ENCODE measurements around the gene TNS1. TPM values are rescaled to one million over a fixed set of nuclear protein-coding genes. Genes with fewer than 3 reads are reported as not detected.
"Not testable (repeated sequence)": the region's sequence is repeated elsewhere in the genome, so short reads cannot be mapped to it uniquely, and the experiment has no call there.

The TNS1 gene
- total RNA-seq, result 1 to 10 TPM in 1 of 2 donors, under 1 TPM in 1; 0.27 to 5.1 TPM

DNA sequence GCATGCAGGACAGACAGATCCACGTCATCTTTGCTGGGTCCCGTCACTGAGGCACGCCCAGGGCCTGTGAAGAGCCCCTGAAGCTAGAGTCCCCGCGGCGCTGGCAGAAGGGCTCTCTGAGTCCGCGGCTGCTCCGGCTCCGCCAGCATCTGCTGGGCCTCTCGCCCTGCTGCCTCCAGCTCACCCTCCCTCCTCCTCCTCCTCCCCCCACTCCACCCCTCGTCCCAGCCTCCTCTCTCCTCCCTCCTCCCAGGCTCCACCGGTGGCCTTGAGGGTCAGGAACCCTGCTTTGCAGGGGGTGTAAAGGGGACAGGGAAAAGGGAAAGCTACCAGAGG lies at the start of gene TNS1:
TNS1 (minus strand) TSS at position 151 of the 336 bp plus-strand sequence; CDS start at position 28, 123 bp downstream.
- no peak within 1 kb of the TSS for H3K27ac Mint-ChIP-seq
- H3K9me3 Mint-ChIP-seq, result no peaks in the 10 kb centered on the region
- H3K36me3 Mint-ChIP-seq, result no peaks in the 10 kb centered on the region
- DNase-seq (ENCODE audit: low spot score in 2 of 2) (no peak), ATAC-seq (no peak)

DNA sequence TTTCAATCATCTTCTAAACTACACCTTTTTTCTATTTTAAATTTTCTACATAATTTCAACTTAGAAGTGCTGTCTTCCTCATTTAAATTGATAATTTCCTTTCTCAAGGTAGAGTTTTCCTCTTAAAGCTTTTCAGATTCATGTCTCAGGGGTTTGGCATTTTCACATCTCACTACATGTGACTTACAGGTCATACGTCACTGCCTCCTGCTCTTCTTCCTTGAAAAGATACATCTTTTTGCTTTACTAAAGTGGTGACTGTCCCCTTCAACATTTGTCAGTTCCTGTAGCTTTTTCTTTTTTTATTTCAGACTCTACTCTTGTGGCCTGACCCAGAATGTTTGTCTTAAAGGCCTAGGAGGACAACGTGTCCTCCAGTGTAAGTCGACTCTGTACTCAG lies 49.1 kb upstream of the TNS1 start:
- H3K27ac Mint-ChIP-seq, result no peak overlapping the region
- H3K9me3 Mint-ChIP-seq, result peaks cover 6 to 10% of the 10 kb centered on the region in 2 donors
- DNase-seq (ENCODE audit: low spot score in 2 of 2) (no peak), ATAC-seq (no peak)
- peaks cover 11 to 20% of the 10 kb centered on the region in 2 donors for H3K36me3 Mint-ChIP-seq

DNA sequence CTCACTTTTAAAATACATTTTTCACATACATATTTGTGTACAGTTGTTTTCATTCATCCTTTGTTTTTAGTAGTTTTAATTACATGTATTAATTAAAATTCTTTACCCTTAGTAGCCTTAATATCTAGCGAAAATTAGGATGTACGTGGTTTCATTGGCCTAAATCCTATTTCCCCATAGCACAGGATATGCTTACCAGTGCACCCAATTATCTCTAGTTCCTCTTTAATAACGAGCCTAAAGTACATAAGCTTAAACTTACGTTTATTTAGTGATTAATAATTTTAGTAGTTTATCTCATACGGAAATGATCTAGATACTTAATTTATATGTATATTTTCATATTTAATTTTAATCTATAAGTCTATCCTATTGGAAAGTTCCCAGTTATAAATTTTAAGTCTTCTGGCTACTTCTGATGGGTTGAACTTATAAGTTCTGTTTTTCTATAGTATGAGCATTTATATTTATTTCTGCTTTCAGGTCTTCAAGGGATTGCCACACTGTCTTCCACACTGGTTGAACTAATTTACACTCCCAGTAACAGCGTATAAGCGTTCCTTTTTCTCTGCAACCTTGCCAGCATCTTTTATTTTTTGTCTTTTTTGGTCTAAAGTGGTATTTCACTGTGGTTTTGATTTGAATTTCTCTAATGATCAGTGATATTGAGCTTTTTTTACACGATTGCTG lies 44.9 kb upstream of the TNS1 start:
- H3K36me3 Mint-ChIP-seq, result peaks cover 20 to 32% of the 10 kb centered on the region in 2 donors
- H3K9me3 Mint-ChIP-seq, result peaks cover 6 to 18% of the 10 kb centered on the region in 2 donors
- H3K27ac Mint-ChIP-seq, result no peak overlapping the region
- ATAC-seq, result no peak
- DNase-seq (ENCODE audit: low spot score in 2 of 2), result no peak

DNA sequence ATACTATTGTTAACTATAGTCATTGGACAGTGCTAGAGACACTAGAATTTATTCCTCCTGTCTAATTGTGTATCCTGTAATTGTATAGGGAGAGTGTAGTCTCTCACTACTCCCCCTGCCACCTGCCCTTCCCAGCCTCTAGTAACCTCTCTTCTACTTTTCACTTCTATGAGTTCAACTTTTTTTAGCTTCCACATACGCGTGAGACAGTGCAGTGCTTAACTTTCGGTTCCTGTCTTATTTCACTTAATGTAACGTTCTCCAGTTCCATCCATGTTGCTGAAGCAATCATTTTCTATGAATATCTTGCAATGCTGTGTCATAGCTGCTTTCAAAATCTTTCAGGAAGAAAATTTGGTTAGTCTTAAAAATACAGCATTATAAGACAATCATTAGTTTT lies 43.4 kb upstream of the TNS1 start:
- no peak for ATAC-seq
- H3K27ac Mint-ChIP-seq, result no peak overlapping the region
- H3K9me3 Mint-ChIP-seq, result peaks cover 6 to 22% of the 10 kb centered on the region in 2 donors
- peaks cover 20 to 38% of the 10 kb centered on the region in 2 donors for H3K36me3 Mint-ChIP-seq
- no peak for DNase-seq (ENCODE audit: low spot score in 2 of 2)

DNA sequence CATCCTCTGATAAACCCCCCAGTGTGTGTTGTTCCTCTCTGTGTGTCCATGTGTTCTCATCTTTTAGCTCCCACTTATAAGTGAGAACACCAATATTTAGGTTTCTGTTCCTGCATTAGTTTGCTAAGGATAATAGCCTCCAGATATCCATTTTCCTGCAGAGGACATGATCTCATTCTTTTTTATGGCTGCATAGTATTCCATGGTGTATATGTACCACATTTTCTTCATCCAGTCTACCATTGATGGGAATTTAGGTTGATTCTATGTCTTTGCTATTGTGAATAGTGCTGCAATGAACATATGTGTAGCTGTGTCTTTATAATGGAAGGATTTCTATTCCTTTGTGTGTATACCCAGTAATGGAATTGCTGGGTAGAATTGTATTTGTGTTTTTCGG lies 41.8 kb upstream of the TNS1 start:
- DNase-seq (ENCODE audit: low spot score in 2 of 2); H3K27ac Mint-ChIP-seq; ATAC-seq: not testable (repeated sequence)
- peaks cover 0 to 18% of the 10 kb centered on the region in 2 donors for H3K9me3 Mint-ChIP-seq
- H3K36me3 Mint-ChIP-seq, result peaks cover 10 to 26% of the 10 kb centered on the region in 2 donors

DNA sequence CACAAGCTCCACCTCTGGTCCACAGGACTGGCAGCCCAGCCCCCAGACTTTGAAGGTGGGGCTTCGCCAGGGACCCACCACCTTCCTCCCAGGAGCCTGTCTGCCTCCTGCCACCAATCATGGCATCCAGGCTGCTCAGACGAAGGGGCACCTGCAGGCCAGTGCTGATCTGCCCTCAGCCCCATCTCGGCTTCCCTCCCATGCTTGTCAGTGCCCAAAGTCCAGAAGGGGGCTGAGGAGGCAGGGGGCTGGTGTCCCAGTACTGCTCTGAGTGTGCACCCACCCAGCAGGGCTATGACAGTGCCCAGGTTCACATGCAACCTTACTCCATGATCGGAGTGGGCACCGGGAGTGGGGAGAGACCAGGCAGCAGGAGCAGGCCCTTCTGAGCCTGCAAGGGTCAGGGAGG lies 40.9 kb upstream of the TNS1 start:
- Mint-ChIP-seq H3K36me3 (peaks cover 3 to 26% of the 10 kb centered on the region in 2 donors), H3K9me3 (peaks cover 0 to 18% of the 10 kb centered on the region in 2 donors), H3K27ac (no peak overlapping the region)
- ATAC-seq, result no peak
- no peak for DNase-seq (ENCODE audit: low spot score in 2 of 2)

DNA sequence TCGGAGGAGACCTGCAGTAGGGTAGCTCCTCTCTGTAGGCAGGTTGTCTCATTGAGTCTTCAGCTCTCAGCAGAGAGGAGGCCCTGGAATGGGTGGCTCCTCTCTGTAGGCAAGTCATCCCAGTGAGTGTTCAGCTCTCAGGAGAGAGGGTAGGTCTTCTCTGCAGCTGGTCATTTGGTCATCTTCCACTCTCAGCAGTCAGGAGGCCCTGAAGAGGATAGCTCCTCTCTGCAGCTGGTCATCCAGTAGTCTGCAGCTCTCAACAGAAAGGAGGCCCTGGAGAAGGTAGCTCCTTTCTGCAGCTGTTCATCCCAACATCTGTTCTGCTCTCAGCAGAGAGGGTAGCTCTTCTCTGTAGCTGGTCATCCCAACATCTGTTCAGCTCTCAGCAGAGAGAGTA lies 40.3 kb upstream of the TNS1 start:
- Mint-ChIP-seq H3K27ac (no peak overlapping the region), H3K9me3 (peaks cover 0 to 18% of the 10 kb centered on the region in 2 donors), H3K36me3 (peaks cover 0 to 26% of the 10 kb centered on the region in 2 donors)
- no peak for DNase-seq (ENCODE audit: low spot score in 2 of 2)
- no peak for ATAC-seq

DNA sequence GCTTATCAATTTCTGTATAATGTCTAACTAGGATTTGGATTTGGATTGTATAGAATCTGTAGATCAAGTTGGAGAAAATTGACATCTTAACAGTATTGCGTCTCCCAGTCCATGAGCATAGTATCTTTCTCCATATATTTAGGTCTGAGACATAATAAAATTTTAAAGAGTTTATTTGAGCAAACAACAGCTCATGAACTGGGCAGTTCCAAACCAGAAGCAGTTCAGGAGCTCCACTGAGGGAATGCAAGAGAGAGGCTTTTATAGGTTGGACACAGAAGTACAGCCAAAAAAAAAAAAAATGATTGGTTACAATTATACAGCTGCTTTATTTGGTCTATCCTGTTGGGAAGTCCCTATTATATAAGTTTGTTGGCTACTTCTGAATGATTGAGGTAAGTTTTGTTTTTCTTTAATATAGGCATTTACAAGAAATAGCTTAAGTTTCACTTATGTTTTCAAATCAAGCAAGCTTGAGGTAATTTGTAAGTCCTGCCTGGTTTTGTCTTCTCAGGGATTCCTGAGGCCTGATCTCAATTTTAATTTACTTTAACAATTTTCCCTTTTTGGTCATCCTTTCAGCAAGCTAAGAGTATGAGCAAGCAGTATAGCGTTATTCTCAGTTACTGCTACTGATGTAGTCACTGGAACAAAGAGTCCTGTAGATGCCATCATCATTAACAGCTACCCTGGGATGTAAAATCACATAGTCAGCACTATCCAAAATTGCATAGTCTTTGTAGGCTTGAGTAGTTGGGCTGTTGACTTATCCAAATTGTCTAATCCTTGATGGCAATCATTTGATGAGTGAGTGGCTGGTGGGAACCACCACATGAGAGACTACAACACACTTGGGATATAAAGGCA lies 38.7 kb upstream of the TNS1 start:
- ATAC-seq, result peak in 1 of 2 donors; percentile 81
- no peak for DNase-seq (ENCODE audit: low spot score in 2 of 2)
- Mint-ChIP-seq H3K27ac (peak overlapping the region in 1 of 2 donors; percentile 81), H3K9me3 (peaks cover 0 to 18% of the 10 kb centered on the region in 2 donors), H3K36me3 (peaks cover 0 to 26% of the 10 kb centered on the region in 2 donors)

DNA sequence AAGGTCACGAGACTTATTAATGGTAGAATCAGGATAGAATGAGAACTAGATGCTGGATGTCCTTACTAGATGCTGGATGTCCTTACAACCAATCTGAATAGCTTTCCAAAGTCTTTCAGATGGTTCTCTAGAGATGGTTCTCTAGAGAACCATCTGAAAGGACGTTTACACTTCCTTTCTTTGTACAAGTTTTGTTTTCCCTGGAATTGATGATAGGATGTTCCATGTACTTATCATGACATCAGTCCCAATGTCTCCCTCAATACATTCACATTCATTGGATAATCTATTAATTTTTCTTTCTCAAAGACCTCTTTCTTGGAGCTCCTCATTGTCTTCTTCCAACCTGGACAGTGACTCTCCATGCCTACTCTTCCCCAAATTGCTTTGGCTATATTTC lies 38.1 kb upstream of the TNS1 start:
- ATAC-seq, result no peak
- peak overlapping the region in 1 of 2 donors; percentile 81 for H3K27ac Mint-ChIP-seq

DNA sequence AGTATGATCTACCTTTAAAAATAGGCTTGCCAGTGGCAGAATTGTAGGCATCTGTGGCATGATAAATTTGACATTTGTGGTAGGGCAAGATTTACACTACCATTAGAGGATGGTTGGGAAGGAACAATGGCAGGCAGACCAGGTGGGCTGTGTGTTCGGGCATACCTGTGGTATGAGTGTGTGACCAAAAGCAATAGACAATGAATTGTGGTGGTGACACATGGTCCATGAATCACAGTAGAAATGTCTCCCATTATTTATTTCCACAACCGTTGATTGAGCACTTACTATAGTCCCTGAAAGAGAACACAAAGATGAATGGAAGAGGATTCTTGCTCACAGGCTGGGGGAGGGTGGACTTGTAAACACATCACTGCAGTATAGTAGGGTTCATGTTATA lies 36.4 kb upstream of the TNS1 start:
- DNase-seq (ENCODE audit: low spot score in 2 of 2), result no peak
- Mint-ChIP-seq H3K27ac (no peak overlapping the region), H3K9me3 (peaks cover 0 to 12% of the 10 kb centered on the region in 2 donors), H3K36me3 (peaks cover 0 to 19% of the 10 kb centered on the region in 2 donors)
- peak in 1 of 2 donors; percentile 48 for ATAC-seq

More for the DNA sequence above, 38.1 kb upstream of the TNS1 start:
- DNase-seq (ENCODE audit: low spot score in 2 of 2), result no peak
- Mint-ChIP-seq H3K9me3 (peaks cover 0 to 18% of the 10 kb centered on the region in 2 donors), H3K36me3 (peaks cover 0 to 26% of the 10 kb centered on the region in 2 donors)

DNA sequence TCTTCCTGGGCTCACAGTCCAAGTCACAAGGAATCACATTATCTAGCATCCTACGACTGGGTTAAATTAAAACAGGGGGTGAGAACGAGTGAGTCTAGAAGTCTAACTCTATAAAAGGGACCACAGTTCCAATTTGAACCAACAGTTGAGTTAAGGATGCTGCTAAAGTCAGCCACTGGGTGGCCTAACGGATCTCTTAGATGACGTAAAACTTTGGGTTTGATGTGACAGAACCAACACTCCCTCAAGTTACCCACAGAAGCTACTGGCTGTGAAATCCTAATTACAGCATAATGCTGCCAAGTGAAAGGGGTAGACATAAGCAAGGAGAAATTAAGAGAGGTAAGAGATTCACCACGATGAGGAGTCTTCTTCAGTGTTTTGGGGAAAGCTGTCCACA lies 33.6 kb upstream of the TNS1 start:
- ATAC-seq, result no peak
- DNase-seq (ENCODE audit: low spot score in 2 of 2), result no peak
- no peaks in the 10 kb centered on the region for H3K36me3 Mint-ChIP-seq
- peaks cover 0 to 6% of the 10 kb centered on the region in 2 donors for H3K9me3 Mint-ChIP-seq
- H3K27ac Mint-ChIP-seq, result no peak overlapping the region

DNA sequence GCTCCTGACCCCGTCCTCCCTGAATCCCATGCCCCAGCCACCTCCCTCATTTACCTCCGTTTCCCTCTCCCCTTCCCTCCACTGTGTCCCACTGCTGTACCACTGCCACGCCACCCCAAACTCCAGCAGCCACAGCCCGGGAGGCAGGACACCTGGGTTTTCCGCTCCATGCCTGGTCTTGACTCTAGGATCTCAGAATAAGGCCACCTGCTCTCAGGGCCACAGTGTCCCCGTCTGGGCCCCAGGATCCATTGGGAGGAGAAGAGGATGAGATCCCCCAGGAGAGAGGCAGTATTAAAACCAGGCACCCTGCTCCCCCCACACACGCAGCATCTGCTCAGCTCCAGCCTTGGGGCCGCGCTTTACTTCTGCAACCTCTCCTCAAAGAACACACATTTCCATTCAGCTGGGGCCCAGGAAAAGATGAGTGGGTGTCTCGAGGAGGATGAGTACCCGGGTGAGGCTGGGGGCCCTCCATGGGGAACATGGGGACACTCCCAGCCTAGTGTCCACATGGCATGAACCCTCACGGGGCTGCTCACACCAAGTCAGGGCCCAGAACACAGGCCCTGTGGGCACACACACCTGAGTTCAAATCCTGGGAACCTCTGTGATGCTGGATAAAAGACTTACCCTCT lies 32.8 kb upstream of the TNS1 start:
- Mint-ChIP-seq H3K36me3 (no peaks in the 10 kb centered on the region), H3K27ac (peak overlapping the region; percentile 54 to 59), H3K9me3 (peaks cover 0 to 6% of the 10 kb centered on the region in 2 donors)
- no peak for DNase-seq (ENCODE audit: low spot score in 2 of 2)
- ATAC-seq, result no peak

DNA sequence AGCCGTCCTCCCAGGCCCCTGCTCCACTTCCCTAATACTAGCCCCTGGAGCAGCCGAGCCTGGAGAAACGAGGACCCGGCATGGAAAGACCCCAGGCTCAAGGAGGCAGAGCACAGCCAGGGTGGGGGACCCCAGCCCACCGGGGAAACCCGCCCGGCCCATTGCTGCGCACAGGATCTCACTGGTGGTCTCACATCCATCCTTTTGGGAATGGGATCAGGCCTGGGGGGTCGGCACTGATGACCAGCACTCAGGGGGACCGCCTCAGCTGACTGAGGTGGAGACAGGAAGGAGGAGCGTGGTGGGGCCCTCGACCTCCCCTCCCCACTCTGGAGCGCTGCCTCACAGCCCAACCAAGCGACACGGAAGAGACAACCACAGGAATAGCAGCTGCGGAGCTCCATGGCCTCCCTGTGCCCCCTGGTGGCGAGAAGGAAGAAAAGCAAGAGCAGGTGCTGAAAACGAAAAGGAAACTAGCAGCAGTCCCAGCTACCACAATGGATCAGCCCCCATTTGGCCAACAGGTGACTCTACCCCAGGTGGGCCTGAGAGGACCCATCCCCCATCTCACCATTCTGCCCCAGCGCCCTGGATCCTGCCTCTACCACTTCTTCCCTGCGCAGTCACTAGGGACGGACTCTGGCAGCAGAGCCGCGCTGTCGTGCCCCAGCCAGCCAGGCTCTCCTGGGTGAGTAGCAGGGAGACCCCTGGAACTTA lies 31.9 kb upstream of the TNS1 start:
- ATAC-seq (peak; percentile 84 to 89), DNase-seq (ENCODE audit: low spot score in 2 of 2) (peak; percentile 58 to 76)
- peak overlapping the region; percentile 54 to 88 for H3K27ac Mint-ChIP-seq
- not testable (repeated sequence) for H3K9me3 Mint-ChIP-seq, H3K36me3 Mint-ChIP-seq

DNA sequence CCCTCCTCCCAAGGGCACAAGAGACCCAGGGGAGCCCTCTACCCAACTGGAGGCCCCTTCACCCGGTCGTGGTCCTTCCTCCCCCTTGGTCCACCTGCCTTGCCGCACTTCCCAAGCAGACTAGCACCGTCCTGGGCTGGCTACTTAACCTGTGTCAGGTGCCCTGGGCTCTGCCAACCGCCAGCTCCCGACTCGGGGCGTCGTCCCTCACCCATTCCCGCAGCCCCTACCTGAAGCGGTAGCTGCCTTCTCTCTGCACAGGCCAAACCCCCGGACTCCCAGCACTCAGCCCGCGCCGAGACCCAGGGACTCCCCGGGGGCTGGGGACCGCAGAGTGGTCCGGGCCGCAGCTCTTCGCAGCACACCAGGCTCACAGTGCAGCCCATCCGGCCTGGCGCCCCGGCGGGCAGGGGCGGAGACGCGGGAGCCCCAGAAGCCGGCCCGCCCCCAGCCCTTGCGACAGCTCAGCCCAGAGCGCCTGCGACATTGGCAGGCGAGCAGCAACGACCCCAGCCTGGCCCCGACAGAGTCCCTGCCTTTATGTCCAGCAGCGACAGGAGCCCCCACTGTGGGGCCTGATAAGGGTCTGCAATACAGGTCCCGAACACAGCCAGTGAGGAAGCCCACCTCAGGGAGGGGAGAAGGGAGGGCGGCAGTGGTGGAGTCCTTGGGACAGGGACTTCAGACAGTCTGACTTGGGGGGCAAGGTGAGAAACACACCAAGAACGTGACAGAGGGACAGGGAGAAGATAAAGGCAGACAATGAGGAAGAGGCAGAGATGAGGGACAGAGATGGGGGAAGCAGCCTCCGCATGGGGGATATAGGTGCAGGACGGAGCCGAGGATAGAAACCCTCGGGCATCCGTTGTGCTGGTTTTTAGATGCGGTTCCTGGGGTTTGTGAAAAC lies 31.0 kb upstream of the TNS1 start:
- ATAC-seq, result peak in 1 of 2 donors; percentile 15

DNA sequence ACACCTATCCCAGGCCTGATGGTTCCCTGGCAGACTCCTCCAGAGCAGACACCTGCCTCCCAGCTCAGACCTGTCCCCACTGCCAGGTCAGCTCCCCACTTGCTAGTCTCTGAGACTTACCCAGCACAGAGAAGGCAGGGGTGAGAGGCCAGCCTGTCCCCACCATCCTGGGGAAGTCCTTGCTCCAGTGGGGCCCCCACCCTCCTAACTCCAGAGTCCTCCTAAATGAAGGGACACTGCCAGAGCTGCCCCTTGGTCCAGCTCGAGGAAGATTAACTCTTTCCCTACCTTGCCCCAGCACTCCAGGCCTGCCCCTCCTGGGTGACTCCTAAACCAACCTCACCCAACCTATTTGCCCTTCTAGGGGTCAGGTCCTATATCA lies 30.4 kb upstream of the TNS1 start:
- Mint-ChIP-seq H3K27ac (no peak overlapping the region), H3K36me3 (no peaks in the 10 kb centered on the region), H3K9me3 (no peaks in the 10 kb centered on the region)
- ATAC-seq, result no peak
- no peak for DNase-seq (ENCODE audit: low spot score in 2 of 2)

More for the DNA sequence above, 31.0 kb upstream of the TNS1 start:
- no peaks in the 10 kb centered on the region for H3K36me3 Mint-ChIP-seq
- H3K9me3 Mint-ChIP-seq, result no peaks in the 10 kb centered on the region
- H3K27ac Mint-ChIP-seq, result peak overlapping the region; percentile 31 to 54
- DNase-seq (ENCODE audit: low spot score in 2 of 2), result no peak
